Measurements from ENCODE around the gene ROR2.

The ROR2 gene

DNA sequence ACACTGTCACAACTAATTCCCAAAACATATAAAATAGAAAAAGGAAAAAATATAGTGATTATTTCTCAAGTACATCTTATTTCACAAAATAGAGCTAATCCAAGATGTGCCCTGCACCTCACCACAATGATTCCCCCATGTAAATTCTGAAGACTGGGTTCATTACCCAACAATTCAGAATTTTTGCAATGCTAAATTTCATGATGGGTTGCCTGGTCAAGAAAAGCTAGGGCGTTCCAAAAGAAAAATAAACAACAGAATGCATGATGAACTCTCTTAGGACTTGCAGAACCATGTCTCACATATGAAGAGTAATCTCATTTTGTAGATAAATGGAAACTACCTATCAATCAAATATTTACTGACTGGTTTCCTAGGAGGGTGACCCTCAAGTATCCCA lies 266.8 kb downstream of the ROR2 start:
- H3K9ac ChIP-seq (ENCODE audit: low read depth, low read length), result no peak overlapping the region
- H3K36me3 ChIP-seq (ENCODE audit: control insufficient read depth, insufficient read depth, low read length), result no peaks in the 10 kb centered on the region
- no peak overlapping the region for H3K27ac ChIP-seq (ENCODE audit: low read depth, low read length)
- H3K9me3 ChIP-seq (ENCODE audit: control insufficient read depth, insufficient read depth, low read length), result no peaks in the 10 kb centered on the region
- no peak overlapping the region for H3K4me3 ChIP-seq (ENCODE audit: low read depth, low read length)
- H3K4me1 ChIP-seq (ENCODE audit: control insufficient read depth, insufficient read depth, low read length), result no peaks in the 10 kb centered on the region
- H3K27me3 ChIP-seq (ENCODE audit: control insufficient read depth, insufficient read depth, low read length), result no peaks in the 10 kb centered on the region

DNA sequence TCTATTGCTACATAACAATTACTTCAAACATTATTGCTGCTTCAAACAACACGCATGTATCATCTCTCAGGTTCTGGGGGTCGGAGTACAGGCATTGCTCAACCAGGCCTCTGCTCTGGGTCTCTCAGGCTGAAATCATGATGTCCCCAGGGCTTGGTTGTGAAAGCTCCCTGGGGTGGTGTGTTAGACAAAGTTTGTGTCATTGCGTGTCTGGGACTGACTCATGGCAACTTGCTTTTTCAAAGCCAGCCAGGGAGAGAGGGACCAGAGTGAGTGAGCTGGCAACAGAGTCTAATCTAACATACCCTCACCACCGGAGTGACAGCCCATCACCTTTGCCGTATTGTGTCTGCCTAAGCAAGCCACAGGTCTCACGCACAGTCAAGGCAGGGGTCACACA lies 267.2 kb downstream of the ROR2 start:
- H3K4me3 ChIP-seq (ENCODE audit: low read depth, low read length), result no peak overlapping the region
- peaks cover 4% of the 10 kb centered on the region for H3K4me1 ChIP-seq (ENCODE audit: control insufficient read depth, insufficient read depth, low read length)
- no peaks in the 10 kb centered on the region for H3K36me3 ChIP-seq (ENCODE audit: control insufficient read depth, insufficient read depth, low read length)
- H3K9ac ChIP-seq (ENCODE audit: low read depth, low read length), result no peak overlapping the region
- no peak overlapping the region for H3K27ac ChIP-seq (ENCODE audit: low read depth, low read length)
- no peaks in the 10 kb centered on the region for H3K9me3 ChIP-seq (ENCODE audit: control insufficient read depth, insufficient read depth, low read length)
- no peaks in the 10 kb centered on the region for H3K27me3 ChIP-seq (ENCODE audit: control insufficient read depth, insufficient read depth, low read length)

DNA sequence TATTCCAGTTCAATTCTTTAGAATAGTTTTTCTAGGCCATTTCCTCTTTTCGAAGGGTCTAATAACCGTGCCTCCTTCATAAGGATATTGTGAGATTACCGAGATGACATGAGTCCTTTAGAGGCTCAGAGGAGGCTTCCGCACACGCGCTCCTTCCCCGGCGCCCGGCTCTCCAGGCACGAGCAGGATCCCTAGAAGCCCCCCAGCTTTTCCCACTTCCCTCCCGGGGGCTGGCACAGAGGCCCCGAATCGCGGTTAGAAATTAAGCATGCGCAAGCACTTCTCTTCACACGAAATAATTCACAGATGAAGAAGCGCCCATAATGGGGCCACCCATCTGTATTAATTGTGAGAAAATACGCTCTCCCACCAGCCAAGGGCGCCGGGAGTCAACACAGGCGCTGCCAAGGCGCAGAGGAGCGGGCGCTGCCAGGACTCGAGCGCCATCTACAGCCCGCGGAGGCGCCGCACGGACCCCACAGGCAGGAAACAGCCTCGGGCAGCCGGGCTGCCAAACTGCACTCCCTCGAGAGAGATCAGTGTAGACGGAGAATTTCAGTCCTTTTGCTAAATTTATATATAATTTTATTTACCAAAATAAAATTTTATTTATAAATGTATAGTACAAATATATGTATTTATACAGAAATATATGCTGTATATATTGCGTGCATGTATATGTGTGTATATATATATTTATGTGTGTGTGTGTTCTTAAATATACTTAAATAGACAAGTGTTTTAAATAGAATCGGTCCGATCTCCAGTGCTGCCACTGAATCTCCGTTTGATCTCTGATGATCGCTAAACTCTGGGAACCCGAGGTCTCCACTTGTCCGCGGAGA lies 268.3 kb downstream of the ROR2 start:
- H3K9me3 ChIP-seq (ENCODE audit: control insufficient read depth, insufficient read depth, low read length), result no peaks in the 10 kb centered on the region
- H3K27ac ChIP-seq (ENCODE audit: low read depth, low read length), result no peak overlapping the region

DNA sequence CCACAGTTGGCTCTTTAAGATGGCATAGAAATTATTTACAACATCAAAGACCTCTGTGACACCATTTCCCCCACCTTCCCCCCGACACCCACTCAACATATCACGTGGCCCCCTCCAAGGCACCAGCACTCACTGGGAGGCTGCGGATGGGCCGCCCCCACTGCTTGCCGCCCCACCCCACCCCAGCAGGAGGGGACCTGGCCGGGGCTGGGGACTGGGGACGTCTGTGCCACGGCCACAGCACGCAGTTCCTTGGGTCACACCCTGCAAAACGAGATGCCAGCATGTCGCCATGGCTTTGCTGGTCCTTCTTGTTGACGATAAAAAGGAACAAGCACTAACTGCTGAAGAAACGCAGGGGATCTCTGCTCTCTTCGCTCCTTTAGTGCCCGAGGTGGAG lies 269.0 kb downstream of the ROR2 start:
- peaks cover 8% of the 10 kb centered on the region for H3K4me1 ChIP-seq (ENCODE audit: control insufficient read depth, insufficient read depth, low read length)
- no peak overlapping the region for H3K4me3 ChIP-seq (ENCODE audit: low read depth, low read length)
- no peak overlapping the region for H3K9ac ChIP-seq (ENCODE audit: low read depth, low read length)
- no peaks in the 10 kb centered on the region for H3K27me3 ChIP-seq (ENCODE audit: control insufficient read depth, insufficient read depth, low read length)
- no peak overlapping the region for H3K27ac ChIP-seq (ENCODE audit: low read depth, low read length)
- no peaks in the 10 kb centered on the region for H3K9me3 ChIP-seq (ENCODE audit: control insufficient read depth, insufficient read depth, low read length)
- H3K36me3 ChIP-seq (ENCODE audit: control insufficient read depth, insufficient read depth, low read length), result no peaks in the 10 kb centered on the region

More for the DNA sequence above, 268.3 kb downstream of the ROR2 start:
- H3K4me1 ChIP-seq (ENCODE audit: control insufficient read depth, insufficient read depth, low read length), result peaks cover 8% of the 10 kb centered on the region
- no peaks in the 10 kb centered on the region for H3K27me3 ChIP-seq (ENCODE audit: control insufficient read depth, insufficient read depth, low read length)
- peak overlapping the region; percentile 22; the same call in 1 of the 2 replicates for H3K4me3 ChIP-seq (ENCODE audit: low read depth, low read length)
- H3K36me3 ChIP-seq (ENCODE audit: control insufficient read depth, insufficient read depth, low read length), result no peaks in the 10 kb centered on the region
- H3K9ac ChIP-seq (ENCODE audit: low read depth, low read length), result no peak overlapping the region

DNA sequence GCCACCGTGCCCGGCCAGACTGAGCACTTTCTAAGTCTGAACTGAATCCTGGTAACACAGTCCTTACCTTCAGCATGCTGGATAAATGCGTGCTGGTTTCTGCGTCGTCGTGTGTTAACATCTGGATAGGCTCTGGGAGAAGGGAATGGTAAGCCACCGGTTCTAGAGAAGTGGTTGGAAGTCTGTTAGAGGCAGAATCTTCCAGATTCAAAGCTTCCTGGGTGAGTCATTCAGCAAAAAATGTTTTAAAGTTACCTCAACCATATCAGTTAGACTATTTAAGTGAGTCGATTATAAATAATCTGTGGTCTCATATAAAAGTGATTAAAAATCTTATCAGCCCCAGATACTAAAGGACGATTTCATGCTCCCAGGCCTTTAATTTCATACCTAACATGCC lies 269.9 kb downstream of the ROR2 start:
- no peaks in the 10 kb centered on the region for H3K9me3 ChIP-seq (ENCODE audit: control insufficient read depth, insufficient read depth, low read length)
- H3K27me3 ChIP-seq (ENCODE audit: control insufficient read depth, insufficient read depth, low read length), result no peaks in the 10 kb centered on the region
- no peak overlapping the region for H3K9ac ChIP-seq (ENCODE audit: low read depth, low read length)
- peaks cover 8% of the 10 kb centered on the region for H3K4me1 ChIP-seq (ENCODE audit: control insufficient read depth, insufficient read depth, low read length)
- no peak overlapping the region for H3K27ac ChIP-seq (ENCODE audit: low read depth, low read length)
- H3K4me3 ChIP-seq (ENCODE audit: low read depth, low read length), result no peak overlapping the region
- H3K36me3 ChIP-seq (ENCODE audit: control insufficient read depth, insufficient read depth, low read length), result no peaks in the 10 kb centered on the region

DNA sequence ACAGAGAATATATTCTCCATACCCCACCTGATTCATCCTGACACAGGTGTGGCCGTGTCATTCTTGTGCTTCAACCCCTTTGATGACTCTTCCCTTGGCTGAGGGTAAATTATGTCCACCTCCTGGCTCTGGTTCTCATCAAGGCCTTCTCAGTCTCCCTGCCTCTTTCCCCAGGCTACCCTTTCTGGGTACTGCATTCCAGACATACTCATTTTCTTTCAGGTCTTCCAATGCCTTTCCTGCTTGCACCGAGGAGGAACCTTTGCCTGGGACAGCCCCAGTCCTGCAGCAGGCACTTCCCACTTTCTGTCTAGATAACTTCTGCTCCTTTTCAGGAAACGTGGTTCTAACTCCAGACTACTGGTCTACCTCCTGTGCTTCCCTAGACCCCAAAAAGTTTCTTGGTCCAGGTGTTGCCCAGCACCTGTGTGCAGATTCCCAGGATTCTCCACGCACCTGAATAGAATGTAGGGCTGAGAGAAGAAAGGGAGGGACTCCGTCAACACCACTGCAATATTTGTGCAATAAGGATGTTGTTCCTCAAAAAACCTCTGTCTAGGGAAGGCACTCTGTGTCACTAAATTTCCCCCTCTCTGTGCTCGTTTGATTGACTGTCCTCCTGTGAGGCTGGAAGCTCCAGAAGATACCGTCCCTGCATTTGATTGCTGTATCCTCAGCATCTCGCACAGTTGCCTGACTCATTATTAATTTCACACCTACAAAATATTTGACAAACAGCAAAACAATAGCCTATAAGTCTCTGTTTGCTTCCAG lies 271.0 kb downstream of the ROR2 start:
- no peaks in the 10 kb centered on the region for H3K27me3 ChIP-seq (ENCODE audit: control insufficient read depth, insufficient read depth, low read length)

DNA sequence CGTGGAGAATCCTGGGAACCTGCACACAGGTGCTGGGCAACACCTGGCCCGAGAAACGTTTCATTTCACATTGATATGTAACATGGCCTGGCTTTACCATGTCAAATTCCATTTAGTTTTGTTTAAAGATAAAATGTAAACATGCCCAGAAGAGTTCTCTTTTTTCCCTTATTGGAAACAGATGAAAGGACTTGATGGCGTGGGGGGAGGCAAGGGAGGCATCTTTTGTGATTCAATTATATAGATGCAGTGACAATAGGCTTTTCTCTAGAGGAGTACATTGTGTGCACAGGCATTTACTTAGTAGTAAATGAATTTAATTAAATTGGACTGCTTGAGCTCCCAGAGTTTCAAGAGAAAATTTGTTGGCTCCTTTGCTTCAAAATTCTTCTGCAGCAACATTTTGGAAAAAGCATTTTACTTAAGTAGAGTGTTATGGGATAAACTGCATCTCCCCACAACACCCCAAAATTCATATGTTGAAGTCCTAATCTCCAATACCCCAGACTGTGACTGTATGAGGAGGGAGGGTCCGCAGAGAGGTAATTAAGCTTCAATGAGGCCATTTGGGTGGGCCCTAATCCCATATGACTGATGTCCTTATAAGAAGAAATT lies 272.1 kb downstream of the ROR2 start:
- Histone ChIP-seq H3K4me1 (ENCODE audit: control insufficient read depth, insufficient read depth, low read length) (peaks cover 8% of the 10 kb centered on the region), H3K27me3 (ENCODE audit: control insufficient read depth, insufficient read depth, low read length) (no peaks in the 10 kb centered on the region), H3K9ac (ENCODE audit: low read depth, low read length) (no peak overlapping the region), H3K27ac (ENCODE audit: low read depth, low read length) (no peak overlapping the region), H3K4me3 (ENCODE audit: low read depth, low read length) (no peak overlapping the region), H3K36me3 (ENCODE audit: control insufficient read depth, insufficient read depth, low read length) (no peaks in the 10 kb centered on the region), H3K9me3 (ENCODE audit: control insufficient read depth, insufficient read depth, low read length) (no peaks in the 10 kb centered on the region)

More for the DNA sequence above, 271.0 kb downstream of the ROR2 start:
- Histone ChIP-seq H3K9me3 (ENCODE audit: control insufficient read depth, insufficient read depth, low read length) (no peaks in the 10 kb centered on the region), H3K9ac (ENCODE audit: low read depth, low read length) (no peak overlapping the region), H3K27ac (ENCODE audit: low read depth, low read length) (no peak overlapping the region), H3K36me3 (ENCODE audit: control insufficient read depth, insufficient read depth, low read length) (no peaks in the 10 kb centered on the region), H3K4me3 (ENCODE audit: low read depth, low read length) (no peak overlapping the region), H3K4me1 (ENCODE audit: control insufficient read depth, insufficient read depth, low read length) (peaks cover 8% of the 10 kb centered on the region)

DNA sequence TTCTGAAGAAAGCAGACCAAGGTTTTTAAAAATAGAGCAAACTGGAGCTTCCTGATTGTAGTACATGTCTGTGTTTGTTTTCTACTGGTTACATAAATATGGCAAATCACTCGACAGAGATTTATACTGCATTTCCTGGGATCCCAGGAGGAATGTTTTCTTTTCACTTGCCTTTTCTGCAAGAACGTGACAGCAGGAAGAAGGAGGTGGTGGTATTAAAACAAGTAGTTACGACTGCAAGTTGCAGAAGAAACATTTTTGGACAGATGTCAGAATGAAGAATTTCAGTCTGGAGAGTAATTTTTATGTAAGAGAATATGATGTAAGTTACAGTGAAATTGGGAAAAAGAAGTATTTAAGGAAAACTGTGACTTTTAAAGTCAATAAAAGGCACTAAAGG lies 272.7 kb downstream of the ROR2 start:
- no peak overlapping the region for H3K27ac ChIP-seq (ENCODE audit: low read depth, low read length)
- peaks cover 8% of the 10 kb centered on the region for H3K4me1 ChIP-seq (ENCODE audit: control insufficient read depth, insufficient read depth, low read length)
- no peaks in the 10 kb centered on the region for H3K27me3 ChIP-seq (ENCODE audit: control insufficient read depth, insufficient read depth, low read length)
- H3K4me3 ChIP-seq (ENCODE audit: low read depth, low read length), result no peak overlapping the region
- no peaks in the 10 kb centered on the region for H3K9me3 ChIP-seq (ENCODE audit: control insufficient read depth, insufficient read depth, low read length)
- no peaks in the 10 kb centered on the region for H3K36me3 ChIP-seq (ENCODE audit: control insufficient read depth, insufficient read depth, low read length)
- H3K9ac ChIP-seq (ENCODE audit: low read depth, low read length), result no peak overlapping the region

DNA sequence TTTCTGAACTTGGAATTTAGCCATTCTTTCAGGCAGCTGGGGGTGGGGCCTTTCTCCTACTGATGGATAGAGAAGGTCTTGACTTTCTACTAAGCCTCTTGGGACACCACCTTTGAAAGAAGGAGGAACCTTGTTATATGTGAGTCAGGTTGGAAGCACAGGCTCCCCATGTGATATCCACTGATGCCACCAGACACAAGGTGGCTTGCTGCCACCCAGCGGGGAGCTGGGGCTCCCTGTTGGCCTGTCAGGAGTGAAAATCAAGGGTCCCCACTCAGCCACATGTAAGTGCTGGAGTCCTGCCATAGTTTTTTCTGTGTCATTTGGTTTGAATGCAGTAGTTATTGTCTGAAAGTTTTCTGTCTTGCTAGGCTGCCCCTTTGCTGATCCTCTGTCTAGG lies 274.0 kb downstream of the ROR2 start:
- H3K4me3 ChIP-seq (ENCODE audit: low read depth, low read length), result no peak overlapping the region
- no peaks in the 10 kb centered on the region for H3K27me3 ChIP-seq (ENCODE audit: control insufficient read depth, insufficient read depth, low read length)
- H3K4me1 ChIP-seq (ENCODE audit: control insufficient read depth, insufficient read depth, low read length), result peaks cover 8% of the 10 kb centered on the region
- no peak overlapping the region for H3K9ac ChIP-seq (ENCODE audit: low read depth, low read length)
- no peak overlapping the region for H3K27ac ChIP-seq (ENCODE audit: low read depth, low read length)
- H3K36me3 ChIP-seq (ENCODE audit: control insufficient read depth, insufficient read depth, low read length), result no peaks in the 10 kb centered on the region
- no peaks in the 10 kb centered on the region for H3K9me3 ChIP-seq (ENCODE audit: control insufficient read depth, insufficient read depth, low read length)

DNA sequence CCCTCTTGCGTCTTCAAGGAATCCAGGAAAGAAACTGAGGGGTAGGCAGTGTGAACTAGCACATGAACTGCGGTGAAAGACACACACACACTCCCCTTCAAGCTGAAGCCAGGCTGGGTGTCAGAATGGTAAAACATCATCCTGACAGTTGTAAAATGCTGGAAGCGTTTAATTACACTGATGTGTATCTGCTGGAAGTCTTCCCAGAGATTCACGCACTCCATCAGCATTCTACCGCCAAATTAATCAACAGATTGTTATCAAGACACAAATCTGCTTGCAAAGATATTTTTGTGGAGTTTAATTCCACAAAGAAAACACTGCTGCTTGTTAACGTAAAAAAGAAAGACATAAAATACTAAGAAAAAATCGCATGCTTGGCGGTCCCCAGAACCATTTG lies 285.4 kb downstream of the ROR2 start:
- H3K9me3 ChIP-seq (ENCODE audit: control insufficient read depth, insufficient read depth, low read length), result no peaks in the 10 kb centered on the region
- no peak overlapping the region for H3K4me3 ChIP-seq (ENCODE audit: low read depth, low read length)
- H3K4me1 ChIP-seq (ENCODE audit: control insufficient read depth, insufficient read depth, low read length), result no peaks in the 10 kb centered on the region
- H3K27me3 ChIP-seq (ENCODE audit: control insufficient read depth, insufficient read depth, low read length), result no peaks in the 10 kb centered on the region
- H3K27ac ChIP-seq (ENCODE audit: low read depth, low read length), result no peak overlapping the region
- no peak overlapping the region for H3K9ac ChIP-seq (ENCODE audit: low read depth, low read length)
- H3K36me3 ChIP-seq (ENCODE audit: control insufficient read depth, insufficient read depth, low read length), result no peaks in the 10 kb centered on the region

DNA sequence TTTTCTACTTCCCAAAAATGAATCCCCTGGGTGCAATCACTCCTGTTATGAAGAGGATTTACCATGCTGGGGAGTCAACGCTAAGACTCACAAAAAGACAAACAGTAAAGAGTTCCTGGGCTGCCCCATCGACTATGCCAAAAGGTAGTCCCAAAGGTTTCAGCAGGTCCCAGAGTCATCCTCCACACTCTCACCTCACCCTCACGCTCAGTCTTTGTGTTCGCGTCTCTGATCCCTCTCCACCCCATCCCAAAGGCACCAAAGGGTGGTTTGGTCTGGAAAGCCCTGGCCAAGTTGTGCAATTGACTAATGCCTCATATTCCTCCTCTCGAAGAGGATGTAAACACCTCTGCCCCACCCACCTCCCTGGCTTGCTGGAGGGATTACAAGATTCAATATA lies 286.2 kb downstream of the ROR2 start:
- Histone ChIP-seq H3K9me3 (ENCODE audit: control insufficient read depth, insufficient read depth, low read length) (no peaks in the 10 kb centered on the region), H3K4me1 (ENCODE audit: control insufficient read depth, insufficient read depth, low read length) (no peaks in the 10 kb centered on the region), H3K9ac (ENCODE audit: low read depth, low read length) (no peak overlapping the region), H3K36me3 (ENCODE audit: control insufficient read depth, insufficient read depth, low read length) (no peaks in the 10 kb centered on the region), H3K27me3 (ENCODE audit: control insufficient read depth, insufficient read depth, low read length) (no peaks in the 10 kb centered on the region), H3K27ac (ENCODE audit: low read depth, low read length) (no peak overlapping the region), H3K4me3 (ENCODE audit: low read depth, low read length) (no peak overlapping the region)

All from HUES48 (cell line).